A549 (cell line): ENCODE results near the gene OR1F1. TPM values are rescaled to one million over a fixed set of nuclear protein-coding genes. Genes with fewer than 3 reads are reported as not detected.

ENCODE experiments used
- ATAC-seq, 2 experiments: fragments of 200-7000 bp in 1 of 2; fragments of >200 bp in 1 of 2; cut with Nextera tagmentation in 1 of 2; cut with Tn5 transposase in 1 of 2; 3 replicates each; pipeline versions ENCODE4 v1.8.0 to v1.9.1; 2018 to 2020; ENCODE audit warnings: mild to moderate bottlenecking in 1 of 2, moderate library complexity in 1 of 2
- CTCF ChIA-PET: fragments of 300-600 bp; sonication (Branson Sonifier 250); formaldehyde crosslinking; extraction: SDS; loops from one replicate; lab custom pipeline; 2021; ENCODE audit warnings: antibody characterized with exemption, inconsistent platforms; lab: Yijun Ruan, JAX
- POLR2A ChIA-PET: fragments of 350-600 bp; formaldehyde crosslinking; extraction: SDS; loops from one replicate; lab custom pipeline; 2021; ENCODE audit warnings: antibody characterized with exemption, inconsistent platforms; lab: Yijun Ruan, JAX
- DNase-seq, 2 experiments: peaks; one replicate each; pipeline versions ENCODE4 v3.0.0 to v3.0.0-alpha.2; 2011 to 2016; ENCODE audit warnings: low read depth in 1 of 2, low spot score in 1 of 2
- FAIRE-seq: peaks from 2 replicates; lab custom pipeline; 2011; peaks lifted over from hg19 to GRCh38; lab: Jason Lieb, UNC
- H3K27ac ChIP-seq, 2 experiments: fragments of >200 bp; sonication (Bioruptor Twin); formaldehyde crosslinking; 3 replicates each; pipeline ENCODE4 v1.5.1; 2016 to 2017
- H3K4me1 ChIP-seq: fragments of >200 bp; sonication (Bioruptor Twin); formaldehyde crosslinking; 3 replicates; pipeline ENCODE4 v1.6.1; 2016
- H3K4me2 ChIP-seq: fragments of >200 bp; sonication (Bioruptor Twin); formaldehyde crosslinking; 3 replicates; pipeline ENCODE4 v1.6.1; 2016
- H3K4me3 ChIP-seq: fragments of >200 bp; sonication (Bioruptor Twin); formaldehyde crosslinking; 3 replicates; pipeline ENCODE4 v1.5.1; 2016
- H3K9me3 ChIP-seq: fragments of >200 bp; sonication (Bioruptor Twin); formaldehyde crosslinking; 3 replicates; pipeline ENCODE4 v1.6.1; 2016
- ATOH8 ChIP-seq: fragments of 250-450 bp; sonication (Bioruptor Pico); IDR thresholded peaks from 2 replicates; pipeline ENCODE4 v1.5.0; 2020; ENCODE audit warnings: low read depth, mild to moderate bottlenecking, moderate library complexity
- BHLHE40 ChIP-seq: IDR thresholded peaks from 2 replicates; pipeline ENCODE4 v1.6.1; 2012; ENCODE audit warnings: low read depth, low read length, inconsistent platforms
- CBX2 ChIP-seq: fragments of 200-600 bp; sonication (generic); IDR thresholded peaks from 2 replicates; pipeline ENCODE4 v1.6.1; 2016; ENCODE audit warnings: low read depth, mild to moderate bottlenecking, borderline replicate concordance
- CEBPB ChIP-seq, 2 experiments: fragments of >200 bp in 1 of 2; sonication (Bioruptor Twin) in 1 of 2; formaldehyde crosslinking in 1 of 2; IDR thresholded peaks; 2 replicates each; pipeline ENCODE4 v1.6.1; 2012 to 2016
- CHD2 ChIP-seq: fragments of 150-350 bp; IDR thresholded peaks from 2 replicates; pipeline ENCODE4 v1.6.1; 2014; ENCODE audit warnings: low read length; ENCODE audit not compliant: partially characterized antibody
- ELK1 ChIP-seq: fragments of 150-350 bp; IDR thresholded peaks from 2 replicates; pipeline ENCODE4 v1.6.1; 2014; ENCODE audit warnings: low read depth, mild to moderate bottlenecking, low read length
- GATA3 ChIP-seq: IDR thresholded peaks from 2 replicates; pipeline ENCODE4 v1.6.1; 2012; ENCODE audit warnings: borderline replicate concordance
- HDAC2 ChIP-seq: fragments of 200-600 bp; sonication (generic); IDR thresholded peaks from 2 replicates; pipeline ENCODE4 v1.6.1; 2016
- HES2 ChIP-seq: fragments of >200 bp; sonication (Bioruptor Twin); formaldehyde crosslinking; IDR thresholded peaks from 2 replicates; pipeline ENCODE4 v1.6.1; 2016
- HEYL ChIP-seq: fragments of 250-450 bp; sonication (Bioruptor Pico); IDR thresholded peaks from 2 replicates; pipeline ENCODE4 v1.8.0; 2021; ENCODE audit warnings: mild to moderate bottlenecking, moderate library complexity
- HOXB13 ChIP-seq: fragments of 250-450 bp; sonication (Bioruptor Pico); IDR thresholded peaks from 2 replicates; pipeline ENCODE4 v1.5.0; 2020; ENCODE audit warnings: low read depth, mild to moderate bottlenecking, moderate library complexity
- MAZ ChIP-seq: fragments of 150-350 bp; IDR thresholded peaks from 2 replicates; pipeline ENCODE4 v1.6.1; 2014; ENCODE audit warnings: antibody characterized with exemption, low read depth, low read length, borderline replicate concordance
- MYC ChIP-seq: IDR thresholded peaks from 2 replicates; pipeline ENCODE4 v1.6.1; 2012; ENCODE audit warnings: mild to moderate bottlenecking, inconsistent platforms, low read length, improper control_type of control experiment, borderline replicate concordance
- NR3C1 ChIP-seq: fragments of >200 bp; sonication (Bioruptor Twin); formaldehyde crosslinking; IDR thresholded peaks from 3 replicates; pipeline ENCODE4 v1.6.1; 2017
- RARB ChIP-seq: fragments of 250-450 bp; sonication (Bioruptor Pico); IDR thresholded peaks from 2 replicates; pipeline ENCODE4 v1.8.0; 2021; ENCODE audit warnings: mild to moderate bottlenecking, moderate library complexity
- REST ChIP-seq: fragments of 200-600 bp; sonication (generic); IDR thresholded peaks from 2 replicates; pipeline ENCODE4 v1.6.1; 2016; ENCODE audit warnings: antibody characterized with exemption, mild to moderate bottlenecking, moderate library complexity
- RFX5 ChIP-seq: fragments of 450-650 bp; IDR thresholded peaks from 2 replicates; pipeline ENCODE4 v1.7.1; 2014; ENCODE audit warnings: antibody characterized with exemption, mild to moderate bottlenecking, moderate library complexity
- SMC3 ChIP-seq: fragments of >200 bp; sonication (Bioruptor Twin); formaldehyde crosslinking; IDR thresholded peaks from 3 replicates; pipeline ENCODE4 v1.6.1; 2018; ENCODE audit warnings: inconsistent platforms
- SREBF2 ChIP-seq: fragments of 450-650 bp; IDR thresholded peaks from 2 replicates; pipeline ENCODE4 v1.6.1; 2014; ENCODE audit warnings: mild to moderate bottlenecking, moderate library complexity
- TFCP2L1 ChIP-seq: fragments of 250-450 bp; sonication (Bioruptor Pico); IDR thresholded peaks from 2 replicates; pipeline ENCODE4 v1.5.0; 2021; ENCODE audit warnings: mild to moderate bottlenecking
- WGBS: methylation state at CpG from one replicate; pipeline ENCODE4 v1.1.6; 2017; ENCODE audit errors: missing lambda C conversion rate; 5-methylcytosine and 5-hydroxymethylcytosine counted together
- polyA plus RNA-seq, 4 experiments: library from polyadenylated mRNA; depleted of rRNA in 3 of 4; stranded (reverse); fragments of >200 nt; fragmentation: RNase III in 1 of 4; extraction: RNeasy Plus Mini Kit Qiagen cat#74134 plus additional on column Dnase treatment in 1 of 4; gene quantifications; 2 replicates in 3 of 4; 3 replicates in 1 of 4; pipeline ENCODE4 v1.2.3, GENCODE V29; 2011 to 2017

OR1F1 gene
- polyA plus RNA-seq, 2 of the 4 experiments (the other 2 are of a cell fraction), result 0.31 to 1.3 TPM

- POLR2A ChIA-PET, result no interaction called here
- no peak for ATAC-seq
- Histone ChIP-seq H3K27ac (no peak overlapping the region), H3K4me1 (no peaks in the 10 kb centered on the region), H3K9me3 (no peaks in the 10 kb centered on the region)
- FAIRE-seq, result no peak
- no peak for TF ChIP-seq RARB (CRISPR knock-in tag)
- TF ChIP-seq CHD2, result no peak
- no peak for TF ChIP-seq HES2
- no peak for TF ChIP-seq REST
- no peak for TF ChIP-seq SREBF2
- TF ChIP-seq CEBPB (IDR thresholded peaks at IDR 0.05), result no peak
- TF ChIP-seq ATOH8 (CRISPR knock-in tag), result no peak
- TF ChIP-seq, all 56 proteins: peak for 0
- Histone ChIP-seq H3K4me2 (no peak overlapping the region), H3K4me3 (no peak overlapping the region)
- CTCF ChIA-PET, result interaction anchor here (5.0 to 11.2 kb wide), 3 partner anchors 8 to 12 kb away, joined by 57 to 158 read pairs (median 94); no protein-coding TSS in a partner anchor
- DNase-seq, result no peak
- WGBS, result 91% methylated on average over 23 of the region's 23 CpGs
Measured at GRCh38 chr16:3141781-3142311, 46.2 kb upstream of the OR1F1 start.

- CTCF ChIA-PET, result interaction anchor here (1.2 to 11.2 kb wide), 2 partner anchors 12 to 113 kb away, joined by 3 to 158 read pairs; no protein-coding TSS in a partner anchor
- TF ChIP-seq SMC3 (no peak), BHLHE40 (no peak), TFCP2L1 (CRISPR knock-in tag) (no peak), SREBF2 (no peak), ELK1 (no peak), HEYL (CRISPR knock-in tag) (no peak), CBX2 (no peak), MAZ (no peak), HOXB13 (CRISPR knock-in tag) (no peak), RFX5 (no peak), HDAC2 (no peak), NR3C1 (no peak), MYC (no peak), CHD2 (no peak), GATA3 (no peak)
- TF ChIP-seq, all 56 proteins: peak for 0
- no peak overlapping the region for H3K4me3 ChIP-seq
- FAIRE-seq (no peak), ATAC-seq (no peak), DNase-seq (no peak)
- H3K9me3 ChIP-seq, result no peaks in the 10 kb centered on the region
- POLR2A ChIA-PET, result no interaction called here
- H3K4me1 ChIP-seq, result no peaks in the 10 kb centered on the region
- H3K4me2 ChIP-seq, result no peak overlapping the region
- H3K27ac ChIP-seq, result no peak overlapping the region
- WGBS, result 94% methylated on average over 22 of the region's 22 CpGs
Measured at GRCh38 chr16:3142327-3142726, 45.7 kb upstream of the OR1F1 start.
